Breast epithelium (tissue), 4 donors: ENCODE results near the gene GPR37L1. TPM values are rescaled to one million over a fixed set of nuclear protein-coding genes. Genes with fewer than 3 reads are reported as not detected.
"Not testable (repeated sequence)": the region's sequence is repeated elsewhere in the genome, so short reads cannot be mapped to it uniquely, and the experiment has no call there.

Experiments
- DNase-seq, 2 donors: peaks; one replicate each; pipeline ENCODE4 v3.0.0-alpha.2; 2019; ENCODE audit warnings: low spot score in 2 of 2
- H3K27ac ChIP-seq, 2 donors: fragments of 200-600 bp; sonication (generic) in 1 of 2; one replicate each; pipeline ENCODE4 v1.5.1; 2016 to 2019; ENCODE audit warnings: mild to moderate bottlenecking in 1 of 2
- H3K27me3 ChIP-seq, 2 donors: fragments of 200-600 bp; sonication (generic) in 1 of 2; one replicate each; pipeline versions ENCODE4 v1.5.1 to v1.6.0; 2017 to 2019; ENCODE audit warnings: control low read depth in 1 of 2, mild to moderate bottlenecking in 1 of 2
- H3K36me3 ChIP-seq: fragments of 200-600 bp; one replicate; pipeline ENCODE4 v1.5.1; 2019
- H3K4me1 ChIP-seq, 2 donors: fragments of 200-600 bp; sonication (generic); one replicate each; pipeline ENCODE4 v1.5.1; 2016 to 2019; ENCODE audit warnings: control low read depth in 1 of 2
- H3K4me3 ChIP-seq, 3 donors: fragments of 200-600 bp; sonication (generic); 1 replicate in 2 of 3; 2 replicates in 1 of 3; pipeline ENCODE4 v1.5.1; 2016 to 2019; ENCODE audit warnings: mild to moderate bottlenecking in 3 of 3, moderate library complexity in 2 of 3
- H3K9me3 ChIP-seq, 2 donors: fragments of 200-600 bp; sonication (generic) in 1 of 2; one replicate each; pipeline ENCODE4 v1.5.1; 2016 to 2019; ENCODE audit warnings: control low read depth in 1 of 2
- POLR2A ChIP-seq: fragments of 450-650 bp; IDR thresholded peaks from one replicate; pipeline ENCODE4 v1.6.1; 2016; ENCODE audit warnings: antibody characterized with exemption, mild to moderate bottlenecking, moderate library complexity
- POLR2AphosphoS5 ChIP-seq, 3 donors: sonication (generic); formaldehyde crosslinking; IDR thresholded peaks; one replicate each; pipeline ENCODE4 v1.6.1; 2017; ENCODE audit warnings: antibody characterized with exemption in 3 of 3
- intact Hi-C: fragments of 100-400 bp; cut with DNase I; formaldehyde crosslinking; loops from one replicate; pipeline ENCODE4 v1.15.1; 2023; ENCODE audit warnings: low total_unique reads
- total RNA-seq, 3 donors: library from RNA; depleted of rRNA; stranded (reverse); fragments of >200 nt; gene quantifications; one replicate each; pipeline ENCODE4 v1.1.0, GENCODE V29; 2016
- TF ChIP-seq, protein P1 (sequence below), 3 donors: fragments of 450-650 bp; IDR thresholded peaks; one replicate each; pipeline ENCODE4 v1.5.1; 2016 to 2017; ENCODE audit warnings: antibody characterized with exemption in 3 of 3, mild to moderate bottlenecking in 3 of 3, moderate library complexity in 3 of 3

GPR37L1 gene
- total RNA-seq, 3 donors from 2014 or later, result not detected

DNA sequence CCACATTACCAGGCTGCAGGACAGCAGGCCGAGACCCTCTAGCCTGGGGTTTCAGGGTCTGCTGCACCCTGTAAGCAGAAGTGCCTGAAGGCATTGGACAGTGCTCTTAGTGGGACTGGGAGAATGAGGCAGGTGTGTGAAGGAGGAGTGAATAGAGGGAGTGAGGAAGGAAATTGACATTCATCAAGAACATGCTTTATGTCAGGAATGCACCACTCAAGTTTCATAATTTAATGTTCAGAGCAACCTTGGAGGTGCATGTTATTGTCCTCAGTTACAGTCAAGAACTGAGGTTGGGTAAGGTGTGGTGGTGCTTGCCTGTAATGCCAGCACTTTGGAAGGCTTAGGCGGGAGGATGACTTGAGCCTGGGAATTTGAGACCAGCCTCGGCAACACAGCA, 11.7 kb upstream of the GPR37L1 start:
- Histone ChIP-seq H3K4me1 (peaks cover 8 to 13% of the 10 kb centered on the region in 2 donors), H3K9me3 (no peaks in the 10 kb centered on the region), H3K36me3 (no peaks in the 10 kb centered on the region), H3K27me3 (no peaks in the 10 kb centered on the region), H3K4me3 (no peak overlapping the region), H3K27ac (peak overlapping the region in 1 of 2 donors; percentile 85)
- TF ChIP-seq, protein P1, sequence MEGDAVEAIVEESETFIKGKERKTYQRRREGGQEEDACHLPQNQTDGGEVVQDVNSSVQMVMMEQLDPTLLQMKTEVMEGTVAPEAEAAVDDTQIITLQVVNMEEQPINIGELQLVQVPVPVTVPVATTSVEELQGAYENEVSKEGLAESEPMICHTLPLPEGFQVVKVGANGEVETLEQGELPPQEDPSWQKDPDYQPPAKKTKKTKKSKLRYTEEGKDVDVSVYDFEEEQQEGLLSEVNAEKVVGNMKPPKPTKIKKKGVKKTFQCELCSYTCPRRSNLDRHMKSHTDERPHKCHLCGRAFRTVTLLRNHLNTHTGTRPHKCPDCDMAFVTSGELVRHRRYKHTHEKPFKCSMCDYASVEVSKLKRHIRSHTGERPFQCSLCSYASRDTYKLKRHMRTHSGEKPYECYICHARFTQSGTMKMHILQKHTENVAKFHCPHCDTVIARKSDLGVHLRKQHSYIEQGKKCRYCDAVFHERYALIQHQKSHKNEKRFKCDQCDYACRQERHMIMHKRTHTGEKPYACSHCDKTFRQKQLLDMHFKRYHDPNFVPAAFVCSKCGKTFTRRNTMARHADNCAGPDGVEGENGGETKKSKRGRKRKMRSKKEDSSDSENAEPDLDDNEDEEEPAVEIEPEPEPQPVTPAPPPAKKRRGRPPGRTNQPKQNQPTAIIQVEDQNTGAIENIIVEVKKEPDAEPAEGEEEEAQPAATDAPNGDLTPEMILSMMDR (IDR thresholded peaks at IDR 0.05), result no peak
- TF ChIP-seq POLR2AphosphoS5 (IDR thresholded peaks at IDR 0.05) (no peak), POLR2A (no peak)
- intact Hi-C loops, result no loop called here
- DNase-seq, result no peak

DNA sequence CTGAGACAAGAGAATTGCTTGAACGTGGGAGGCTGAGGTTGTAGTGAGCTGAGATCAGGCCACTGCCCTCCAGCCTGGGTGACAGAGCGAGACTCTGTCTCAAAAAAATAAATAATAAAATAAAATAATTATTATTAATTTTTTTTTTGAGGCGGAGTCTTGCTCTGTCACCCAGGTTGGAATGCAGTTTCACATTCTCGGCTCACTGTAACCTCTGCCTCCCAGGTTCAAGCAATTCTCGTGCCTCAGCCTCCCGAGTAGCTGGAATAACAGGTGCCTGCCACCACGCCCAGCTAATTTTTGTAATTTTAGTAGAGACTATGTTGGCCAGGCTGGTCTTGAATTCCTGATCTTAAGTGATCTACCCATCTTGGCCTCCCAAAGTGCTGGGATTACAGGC, 11.1 kb upstream of the GPR37L1 start:
- H3K4me3 ChIP-seq, intact Hi-C loops, H3K27me3 ChIP-seq, H3K9me3 ChIP-seq, H3K36me3 ChIP-seq, DNase-seq: not testable (repeated sequence)
- Histone ChIP-seq H3K27ac (peak overlapping the region in 1 of 2 donors; percentile 85), H3K4me1 (peaks cover 6 to 13% of the 10 kb centered on the region in 2 donors)

DNA sequence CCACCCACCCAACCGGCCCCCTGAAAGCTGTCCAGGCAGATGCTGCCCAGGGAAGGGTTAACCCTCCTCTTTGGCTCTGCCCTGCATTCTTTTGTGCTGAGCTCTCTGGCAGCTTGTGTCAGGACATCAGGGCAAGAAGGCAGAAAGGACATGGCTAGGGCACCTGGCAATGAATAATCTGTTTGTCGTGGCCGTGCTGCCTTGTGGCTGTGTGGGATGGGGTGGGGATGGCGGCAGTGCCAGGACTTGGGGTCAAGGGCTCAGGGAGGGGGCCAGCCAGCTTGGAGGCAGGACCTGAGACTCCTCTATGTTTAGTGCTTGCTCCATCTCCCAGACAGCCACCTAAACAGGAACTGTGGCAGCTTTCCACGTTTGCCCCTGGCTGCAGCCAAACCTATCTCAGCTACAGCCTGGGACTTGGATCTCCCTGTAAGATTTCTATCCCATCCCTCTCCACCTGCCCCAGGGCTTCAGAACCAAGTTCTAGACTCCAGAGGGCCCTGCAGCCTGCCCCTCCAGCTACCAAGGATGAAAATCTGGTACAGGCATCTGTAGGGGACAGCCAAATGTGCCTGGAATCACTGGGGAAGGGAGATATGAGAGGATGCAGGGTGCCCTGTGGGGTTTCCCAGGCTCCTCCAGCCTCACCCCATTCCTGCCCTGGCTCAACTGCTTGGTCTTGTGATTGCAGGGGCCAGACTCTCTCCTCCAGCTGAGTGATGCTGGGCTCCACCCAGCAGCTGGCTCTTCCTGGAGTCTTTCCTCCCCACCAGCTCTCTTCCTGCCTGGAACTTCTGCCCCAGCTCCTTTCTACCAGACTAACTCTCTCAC, 9.6 kb upstream of the GPR37L1 start:
- no peaks in the 10 kb centered on the region for H3K36me3 ChIP-seq
- H3K27me3 ChIP-seq, result no peaks in the 10 kb centered on the region
- H3K27ac ChIP-seq, result peak overlapping the region; percentile 83 to 85
- peak overlapping the region in 1 of 3 donors; percentile 38 for H3K4me3 ChIP-seq
- peaks cover 0 to 9% of the 10 kb centered on the region in 2 donors for H3K4me1 ChIP-seq
- TF ChIP-seq POLR2AphosphoS5 (IDR thresholded peaks at IDR 0.05), result peak in 2 of 3 donors; percentile 24 to 53
- no peak for TF ChIP-seq POLR2A
- peak; percentile 88 to 90 for DNase-seq
- no peaks in the 10 kb centered on the region for H3K9me3 ChIP-seq
- intact Hi-C loops, result no loop called here

DNA sequence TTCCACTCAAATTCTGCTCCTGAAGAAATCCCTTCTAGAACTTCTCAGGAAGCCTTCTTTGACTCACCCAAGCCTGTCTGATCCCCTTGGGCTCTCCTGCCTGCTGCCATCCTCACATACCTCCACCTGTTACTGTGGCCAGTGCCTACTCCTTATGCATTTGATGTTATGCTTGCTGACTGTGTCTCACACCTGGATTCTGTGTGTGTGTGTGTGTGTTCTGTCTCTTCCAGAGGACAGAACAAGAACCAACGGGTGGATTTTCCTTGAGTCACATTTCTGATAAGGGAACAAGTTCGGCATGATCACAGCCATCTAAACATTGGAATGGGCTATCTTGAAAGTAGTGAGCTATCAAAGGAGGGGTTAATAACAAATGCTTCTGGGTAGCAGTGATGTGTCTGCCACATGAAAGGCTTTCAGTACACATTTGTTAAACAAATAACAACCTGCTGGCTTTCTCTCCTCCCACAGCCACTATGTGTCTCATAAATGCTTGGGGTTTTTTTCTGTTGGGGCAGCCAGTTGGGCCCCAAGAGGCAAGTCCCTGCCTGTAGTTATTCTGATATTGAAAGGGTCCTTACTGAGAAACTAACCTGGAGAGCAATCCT, 8.9 kb upstream of the GPR37L1 start:
- Histone ChIP-seq H3K9me3 (no peaks in the 10 kb centered on the region), H3K27me3 (no peaks in the 10 kb centered on the region), H3K4me1 (peaks cover 0 to 9% of the 10 kb centered on the region in 2 donors), H3K36me3 (no peaks in the 10 kb centered on the region), H3K27ac (peak overlapping the region; percentile 83 to 85), H3K4me3 (no peak overlapping the region)
- no peak for DNase-seq
- TF ChIP-seq, protein P1 (IDR thresholded peaks at IDR 0.05), result no peak
- TF ChIP-seq POLR2AphosphoS5 (IDR thresholded peaks at IDR 0.05) (no peak), POLR2A (no peak)
- intact Hi-C loops, result no loop called here

DNA sequence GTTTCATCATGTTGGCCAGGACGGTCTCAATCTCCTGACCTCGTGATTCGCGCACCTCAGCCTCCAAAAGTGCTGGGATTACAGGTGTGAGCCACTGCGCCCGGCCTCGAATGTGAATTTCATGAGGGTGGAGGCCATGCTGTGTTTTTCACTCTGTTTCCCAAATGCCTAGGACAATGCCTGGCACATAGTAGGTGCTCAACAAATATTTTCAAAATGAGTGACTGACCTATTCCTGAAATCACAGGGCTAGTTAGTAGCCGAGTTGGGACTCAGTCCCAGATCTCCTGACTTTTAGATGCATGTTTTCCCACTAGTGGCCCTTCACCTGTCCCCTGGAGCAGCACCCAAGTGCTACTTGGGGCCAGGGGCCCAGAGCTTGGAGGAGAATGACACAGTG, 6.4 kb upstream of the GPR37L1 start:
- intact Hi-C loops, result loop anchor here (5.0 kb wide), 1 partner anchor 109 kb away; no protein-coding TSS in a partner anchor
- no peaks in the 10 kb centered on the region for H3K36me3 ChIP-seq
- no peak for DNase-seq
- no peaks in the 10 kb centered on the region for H3K27me3 ChIP-seq
- H3K27ac ChIP-seq, result no peak overlapping the region
- no peak overlapping the region for H3K4me3 ChIP-seq
- H3K4me1 ChIP-seq, result peaks cover 0 to 9% of the 10 kb centered on the region in 2 donors
- TF ChIP-seq, protein P1 (IDR thresholded peaks at IDR 0.05), result no peak
- TF ChIP-seq POLR2AphosphoS5 (IDR thresholded peaks at IDR 0.05), result no peak
- TF ChIP-seq POLR2A, result no peak
- H3K9me3 ChIP-seq, result no peaks in the 10 kb centered on the region

DNA sequence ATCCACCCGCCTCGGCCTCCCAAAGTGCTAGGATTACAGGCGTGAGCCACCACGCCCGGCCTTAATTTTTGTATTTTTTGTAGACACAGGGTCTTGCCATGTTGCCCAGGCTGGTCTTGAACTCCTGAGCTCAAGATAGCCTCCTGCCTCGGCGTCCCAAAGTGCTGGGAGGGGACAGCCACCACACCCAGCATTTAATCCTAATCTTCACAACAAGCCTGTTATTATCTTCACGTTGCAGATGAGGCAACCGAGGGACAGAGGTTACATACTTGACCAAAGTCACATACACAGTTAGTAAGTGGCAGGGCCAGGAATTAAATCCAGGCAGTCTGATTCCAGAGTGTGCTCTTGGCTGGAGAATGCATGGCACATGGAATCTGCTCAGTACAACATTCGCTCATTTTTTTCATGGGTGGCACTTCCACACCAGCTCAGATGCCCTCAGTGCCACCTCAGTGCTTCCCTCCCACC, 4.8 kb upstream of the GPR37L1 start:
- H3K9me3 ChIP-seq, result no peaks in the 10 kb centered on the region
- peaks cover 0 to 9% of the 10 kb centered on the region in 2 donors for H3K4me1 ChIP-seq
- TF ChIP-seq POLR2A (no peak), POLR2AphosphoS5 (IDR thresholded peaks at IDR 0.05) (no peak)
- TF ChIP-seq, protein P1 (IDR thresholded peaks at IDR 0.05), result no peak
- H3K27me3 ChIP-seq, result no peaks in the 10 kb centered on the region
- H3K27ac ChIP-seq, result peak overlapping the region in 1 of 2 donors; percentile 37
- intact Hi-C loops, result loop anchor here (5.0 kb wide), 1 partner anchor 111 kb away; no protein-coding TSS in a partner anchor
- no peak overlapping the region for H3K4me3 ChIP-seq
- DNase-seq, result no peak
- no peaks in the 10 kb centered on the region for H3K36me3 ChIP-seq
